ENCODE data around the gene VWA7. TPM values are rescaled to one million over a fixed set of nuclear protein-coding genes. Genes with fewer than 3 reads are reported as not detected.
A peak's percentile ranks its signal among the peaks of the same experiment; 100 is the strongest.

Gene VWA7
- total RNA-seq, 1 experiment from 2014 or later, result 2.5 TPM

DNA sequence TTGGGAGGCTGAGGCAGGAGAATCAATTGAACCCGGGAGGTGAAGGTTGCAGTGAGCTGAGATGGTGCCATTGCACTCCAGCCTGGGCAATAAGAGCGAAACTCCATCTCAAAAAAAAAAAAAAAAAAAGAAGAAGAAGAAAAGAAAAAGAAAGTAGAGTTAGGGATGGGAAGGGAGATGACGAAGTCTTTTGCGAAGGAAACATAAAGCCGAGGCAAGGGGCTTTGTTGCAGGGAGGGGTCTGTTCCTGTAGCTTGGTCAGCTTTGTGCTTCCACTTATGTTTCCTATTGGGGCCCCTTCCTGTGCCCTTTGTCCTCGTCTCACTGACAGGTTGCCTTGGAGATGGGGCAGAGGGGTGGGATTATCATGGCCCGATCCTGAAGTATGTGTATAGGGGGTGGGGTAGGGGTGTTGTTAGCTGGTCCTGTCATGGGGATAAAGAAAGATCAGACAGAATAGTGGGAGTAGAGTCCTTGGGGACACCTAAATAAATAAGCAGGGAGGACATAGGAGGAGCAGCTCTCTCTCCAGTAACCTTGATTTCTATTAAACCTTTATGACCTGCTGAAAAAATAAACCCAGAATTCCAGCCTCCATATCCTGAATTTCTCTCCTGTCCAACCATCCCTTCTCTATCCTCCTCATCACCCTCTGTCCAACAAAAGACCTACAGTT, 39.7 kb downstream of the VWA7 start:
- Histone ChIP-seq H4K5ac (ENCODE audit: insufficient read length, low read depth, low read length) (no peak overlapping the region), H3K79me2 (ENCODE audit: insufficient read depth, low read length) (peaks cover 6% of the 10 kb centered on the region; the same call in 1 of the 2 replicates), H3K18ac (ENCODE audit: insufficient read length, low read depth, low read length) (no peak overlapping the region), H2BK12ac (ENCODE audit: insufficient read length, low read depth, low read length) (no peak overlapping the region), H3K9me3 (ENCODE audit: control insufficient read depth, low read depth, low read length) (no peaks in the 10 kb centered on the region), H4K8ac (replicated peaks; ENCODE audit: insufficient read length, low read depth, low read length) (no peak overlapping the region), H3K4me2 (ENCODE audit: insufficient read depth, insufficient read length, low read length) (peak overlapping the region; percentile 5), H3K23ac (ENCODE audit: insufficient read length, low read depth, low read length) (no peak overlapping the region), H2BK120ac (ENCODE audit: low read depth, low read length, poor library complexity, severe bottlenecking) (no peak overlapping the region), H3T11ph (ENCODE audit: low read length) (no peak overlapping the region), H2BK5ac (ENCODE audit: insufficient read length, low read length) (no peak overlapping the region), H2BK15ac (ENCODE audit: low read depth, low read length) (no peak overlapping the region), H3K56ac (ENCODE audit: insufficient read length, low read depth, low read length) (no peak overlapping the region), H3K9ac (ENCODE audit: extremely low read depth, insufficient read length, low read length) (no peak overlapping the region), H3K4me1 (ENCODE audit: insufficient read depth, low read length) (peaks cover 16% of the 10 kb centered on the region), H2AFZ (ENCODE audit: low read length) (no peak overlapping the region), H3K14ac (ENCODE audit: insufficient read depth, low read length) (no peak overlapping the region), H3K27ac (ENCODE audit: insufficient read length, low read depth, low read length) (no peak overlapping the region), H4K20me1 (ENCODE audit: control insufficient read depth, insufficient read depth, insufficient read length) (no peaks in the 10 kb centered on the region), H3K27me3 (ENCODE audit: insufficient read depth, low read length) (no peaks in the 10 kb centered on the region), H3K4ac (ENCODE audit: low read depth, low read length) (no peak overlapping the region), H2BK20ac (ENCODE audit: low read depth, low read length, poor library complexity, severe bottlenecking) (no peak overlapping the region), H3K79me1 (ENCODE audit: insufficient read depth, low read depth, low read length, poor library complexity, severe bottlenecking) (no peaks in the 10 kb centered on the region), H2AK5ac (ENCODE audit: insufficient read length, low read length) (no peak overlapping the region), H3K23me2 (ENCODE audit: insufficient read length, low read depth, low read length, poor library complexity, severe bottlenecking) (peaks cover 32% of the 10 kb centered on the region), H4K91ac (ENCODE audit: insufficient read length, low read depth, low read length) (no peak overlapping the region)
- peak; percentile 58 for DNase-seq
- Mint-ChIP-seq H3K9me3 (no peaks in the 10 kb centered on the region), H3K36me3 (ENCODE audit: insufficient read depth in 1 of 3, low read depth in 3 of 3) (peaks cover 31 to 35% (median 32%) of the 10 kb centered on the region in 3 experiments), H3K27ac (peak overlapping the region; percentile 2 to 88 (median 68); a peak in 5 of 7 replicates), H3K4me1 (peaks cover 44 to 54% of the 10 kb centered on the region in 2 experiments), H3K4me3 (peak overlapping the region; percentile 91 to 98), H3K27me3 (ENCODE audit: low read depth) (no peaks in the 10 kb centered on the region)
- 100% methylated on average over 2 of the region's 7 CpGs for WGBS (ENCODE audit: extremely low coverage, insufficient read length, low lambda C conversion rate)
- TF ChIP-seq, protein P1, sequence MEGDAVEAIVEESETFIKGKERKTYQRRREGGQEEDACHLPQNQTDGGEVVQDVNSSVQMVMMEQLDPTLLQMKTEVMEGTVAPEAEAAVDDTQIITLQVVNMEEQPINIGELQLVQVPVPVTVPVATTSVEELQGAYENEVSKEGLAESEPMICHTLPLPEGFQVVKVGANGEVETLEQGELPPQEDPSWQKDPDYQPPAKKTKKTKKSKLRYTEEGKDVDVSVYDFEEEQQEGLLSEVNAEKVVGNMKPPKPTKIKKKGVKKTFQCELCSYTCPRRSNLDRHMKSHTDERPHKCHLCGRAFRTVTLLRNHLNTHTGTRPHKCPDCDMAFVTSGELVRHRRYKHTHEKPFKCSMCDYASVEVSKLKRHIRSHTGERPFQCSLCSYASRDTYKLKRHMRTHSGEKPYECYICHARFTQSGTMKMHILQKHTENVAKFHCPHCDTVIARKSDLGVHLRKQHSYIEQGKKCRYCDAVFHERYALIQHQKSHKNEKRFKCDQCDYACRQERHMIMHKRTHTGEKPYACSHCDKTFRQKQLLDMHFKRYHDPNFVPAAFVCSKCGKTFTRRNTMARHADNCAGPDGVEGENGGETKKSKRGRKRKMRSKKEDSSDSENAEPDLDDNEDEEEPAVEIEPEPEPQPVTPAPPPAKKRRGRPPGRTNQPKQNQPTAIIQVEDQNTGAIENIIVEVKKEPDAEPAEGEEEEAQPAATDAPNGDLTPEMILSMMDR (conservative IDR thresholded peaks at IDR 0.05), result no peak

All from H9 (cell line).